Stimulated activated CD8-positive, alpha-beta memory T cell treated with anti-CD3 and anti-CD28 coated beads, Interleukin-12 subunit alpha, Interleukin-12 subunit beta, amount 100 ng/mL, for 24 hours (primary cell): ENCODE results near the gene RALY.
"Not testable (repeated sequence)": the region's sequence is repeated elsewhere in the genome, so short reads cannot be mapped to it uniquely, and the experiment has no call there.

Experiments
- DNase-seq: peaks from one replicate; pipeline ENCODE4 v3.0.0-alpha.2; 2020; ENCODE audit errors: extremely low read depth

Gene RALY

DNA sequence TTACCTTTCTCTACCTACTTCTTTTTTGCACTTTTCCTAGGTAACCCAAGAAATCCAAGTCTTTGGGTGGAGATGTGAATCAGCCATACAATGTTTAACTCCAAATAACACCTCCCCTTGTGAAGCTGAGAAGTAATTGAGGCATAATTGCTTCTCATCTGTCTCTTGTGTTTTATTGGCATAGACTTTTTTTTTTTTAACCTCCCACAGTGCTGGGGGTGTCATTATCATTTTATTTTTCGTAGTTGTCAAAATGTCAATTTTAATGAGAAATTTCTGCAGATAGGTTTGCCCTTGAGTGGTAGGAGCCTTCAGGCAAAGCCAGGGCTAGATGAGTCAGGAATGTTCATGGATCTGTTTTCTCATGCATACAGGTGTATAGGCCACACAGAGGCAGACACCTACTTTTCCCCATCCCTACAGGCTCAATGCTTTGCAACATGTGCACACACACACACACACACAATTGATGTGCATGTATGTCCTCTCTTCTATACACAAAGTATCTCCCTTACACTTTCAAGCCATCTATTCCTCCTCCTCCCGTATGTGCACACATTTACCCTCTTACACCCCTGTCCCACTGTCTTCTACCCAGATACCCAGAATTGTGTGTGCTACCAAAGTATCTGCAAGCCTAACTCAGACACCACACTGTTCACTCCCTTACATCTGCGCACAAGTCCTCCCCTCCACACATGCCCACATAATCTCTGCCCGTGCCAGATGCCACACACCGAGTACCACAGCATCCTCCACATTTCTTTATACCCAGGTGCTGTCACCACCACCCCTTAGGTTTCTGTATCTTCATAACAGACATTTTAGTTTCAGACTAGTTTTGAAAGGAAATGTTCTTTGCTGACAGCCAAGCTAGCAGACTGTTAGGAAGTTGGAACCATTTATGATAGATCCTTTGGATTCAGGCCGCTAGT, 22.0 kb downstream of the RALY start:
- no peak for DNase-seq

DNA sequence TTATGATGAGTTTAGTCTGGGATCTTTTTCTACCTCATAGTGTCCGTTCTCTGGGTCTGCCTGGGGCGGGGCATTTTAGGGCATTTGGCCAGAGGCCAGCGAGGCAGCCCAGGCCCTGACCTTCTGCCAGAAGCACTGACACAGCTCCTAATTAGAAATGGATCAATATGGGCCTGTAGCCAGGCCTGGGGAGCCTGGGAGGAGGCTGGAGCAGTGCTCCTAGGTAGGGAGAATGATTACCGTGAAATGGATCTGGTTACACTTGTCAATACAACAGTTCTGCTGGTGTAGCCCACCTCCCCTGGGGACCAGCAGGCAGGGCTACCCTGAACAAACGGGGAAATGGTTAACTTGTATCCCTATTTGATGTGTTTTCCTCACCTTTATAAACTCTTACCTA, 23.0 kb downstream of the RALY start:
- no peak for DNase-seq

DNA sequence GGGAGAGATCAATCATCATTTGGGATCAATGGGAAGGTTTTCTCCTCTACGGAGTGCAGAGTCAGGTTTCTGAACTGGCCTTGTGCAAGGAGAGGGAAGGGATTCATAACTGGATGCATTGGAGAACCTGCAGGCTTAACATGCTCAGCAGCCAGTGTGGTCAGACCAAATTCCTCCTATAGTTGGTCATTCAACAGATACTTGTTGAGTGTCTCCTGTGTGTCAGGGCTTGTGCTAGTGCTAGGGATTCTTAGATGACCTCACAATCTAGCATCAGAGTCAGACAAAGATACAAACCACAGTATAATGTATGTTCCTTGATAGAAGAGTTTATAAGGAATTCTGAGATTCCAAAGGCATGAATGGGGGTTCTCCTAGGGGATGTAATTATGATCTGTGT, 23.9 kb downstream of the RALY start:
- no peak for DNase-seq

DNA sequence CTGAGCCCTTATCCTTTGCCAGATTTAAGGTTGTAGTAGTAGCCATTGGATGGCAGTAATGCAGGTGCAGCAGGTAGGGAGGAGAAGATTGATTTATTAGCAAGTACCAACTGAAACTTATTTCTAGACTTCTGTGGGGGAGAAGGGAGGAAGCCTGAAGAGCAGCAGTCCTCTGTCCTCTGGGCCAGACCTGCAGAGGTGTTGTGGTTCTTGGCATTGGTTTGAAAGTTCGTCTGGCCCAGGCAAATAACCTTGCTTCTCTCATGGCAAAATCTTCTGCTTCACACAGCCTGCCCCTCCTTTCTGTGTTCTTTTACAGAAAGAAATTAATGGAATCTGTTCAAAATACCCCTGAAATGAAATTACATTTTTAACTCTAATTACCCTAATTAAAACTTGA, 24.5 kb downstream of the RALY start:
- no peak for DNase-seq

DNA sequence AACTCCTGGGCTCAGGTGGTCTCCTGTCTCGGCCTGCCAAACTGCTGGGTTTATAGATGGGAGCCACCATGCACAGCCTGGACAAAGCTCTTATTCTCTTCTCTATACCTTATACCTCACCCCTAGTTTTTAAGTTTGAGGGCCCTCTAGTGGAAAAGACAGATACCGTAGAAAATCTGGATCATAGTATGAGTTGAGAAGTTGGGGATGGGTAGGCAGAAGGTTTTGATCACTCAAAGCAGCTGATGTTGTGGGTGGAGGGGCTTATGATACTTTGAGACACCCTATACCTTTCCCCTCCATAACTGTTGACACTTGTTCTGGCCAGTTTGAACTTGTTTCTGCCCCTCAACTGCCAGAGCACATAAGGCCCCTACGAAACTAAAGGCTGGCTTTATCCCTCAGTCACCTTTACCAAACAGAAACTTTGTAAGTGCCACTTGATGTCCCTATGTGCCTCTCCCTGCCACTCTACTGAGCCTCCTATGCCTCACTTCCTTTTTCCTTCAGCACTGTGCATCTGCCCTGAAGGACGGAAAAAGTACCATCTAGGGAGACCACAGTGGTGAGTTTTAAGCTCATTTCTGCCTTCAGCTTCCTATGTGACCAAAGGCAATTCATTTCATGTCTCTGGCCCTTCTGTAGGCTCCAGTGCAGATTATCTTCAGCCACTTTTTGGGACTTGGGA, 28.6 kb downstream of the RALY start:
- DNase-seq = no peak

DNA sequence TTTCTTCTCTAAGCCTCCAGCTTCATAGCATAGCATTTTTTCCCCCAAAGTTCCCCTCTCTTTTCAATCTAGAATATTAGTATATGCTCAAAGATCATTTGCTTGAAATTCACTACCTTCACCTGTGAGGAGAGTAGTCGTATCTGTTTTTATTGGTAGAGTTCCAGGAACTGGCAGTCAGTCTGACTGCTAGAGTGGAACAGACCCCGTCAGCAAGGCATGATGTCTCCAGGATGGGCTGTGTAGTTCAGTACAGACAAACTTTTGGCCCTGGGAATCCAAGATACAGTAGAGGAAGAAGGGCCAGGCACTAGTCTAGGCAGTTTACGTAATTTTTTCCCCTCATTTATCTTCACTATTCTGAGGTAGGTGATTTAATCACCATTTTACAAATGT, 29.1 kb downstream of the RALY start:
- no peak for DNase-seq

DNA sequence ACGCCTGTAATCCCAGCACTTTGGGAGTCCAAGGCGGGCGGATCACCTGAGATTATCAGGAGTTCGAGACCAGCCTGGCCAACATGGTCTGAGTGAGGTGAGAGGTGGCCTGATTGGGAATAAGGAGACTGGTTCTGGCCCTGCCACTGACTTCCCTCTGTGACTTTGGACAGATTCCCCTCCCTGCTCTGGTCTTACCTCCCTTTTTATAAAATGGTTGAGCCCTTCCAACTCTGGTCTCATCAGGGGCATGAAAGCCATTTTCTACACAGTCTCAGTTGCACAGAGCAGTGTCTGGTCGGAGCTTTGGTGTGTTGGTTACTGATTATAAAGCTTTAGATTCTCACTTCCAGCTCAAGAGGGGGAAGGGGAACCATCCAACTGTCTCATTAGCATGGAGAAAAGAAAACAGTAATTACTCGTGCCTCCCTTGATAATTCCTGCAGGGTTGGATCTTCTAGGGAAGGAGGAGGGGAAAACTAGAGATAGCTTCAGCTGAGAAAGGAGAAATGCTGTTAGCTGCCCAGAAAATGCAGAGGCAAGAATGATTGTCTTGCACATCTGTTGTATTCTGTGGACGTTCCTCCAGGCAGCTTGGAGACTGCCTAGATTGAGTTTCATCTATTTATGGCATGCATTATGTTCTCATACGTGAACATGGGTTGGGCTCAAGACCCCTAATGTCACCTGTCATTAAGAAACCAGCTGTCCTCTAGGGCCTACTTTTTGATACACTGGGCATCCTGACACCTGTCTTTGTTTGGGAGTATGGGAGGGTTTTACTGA, 30.4 kb downstream of the RALY start:
- no peak for DNase-seq

DNA sequence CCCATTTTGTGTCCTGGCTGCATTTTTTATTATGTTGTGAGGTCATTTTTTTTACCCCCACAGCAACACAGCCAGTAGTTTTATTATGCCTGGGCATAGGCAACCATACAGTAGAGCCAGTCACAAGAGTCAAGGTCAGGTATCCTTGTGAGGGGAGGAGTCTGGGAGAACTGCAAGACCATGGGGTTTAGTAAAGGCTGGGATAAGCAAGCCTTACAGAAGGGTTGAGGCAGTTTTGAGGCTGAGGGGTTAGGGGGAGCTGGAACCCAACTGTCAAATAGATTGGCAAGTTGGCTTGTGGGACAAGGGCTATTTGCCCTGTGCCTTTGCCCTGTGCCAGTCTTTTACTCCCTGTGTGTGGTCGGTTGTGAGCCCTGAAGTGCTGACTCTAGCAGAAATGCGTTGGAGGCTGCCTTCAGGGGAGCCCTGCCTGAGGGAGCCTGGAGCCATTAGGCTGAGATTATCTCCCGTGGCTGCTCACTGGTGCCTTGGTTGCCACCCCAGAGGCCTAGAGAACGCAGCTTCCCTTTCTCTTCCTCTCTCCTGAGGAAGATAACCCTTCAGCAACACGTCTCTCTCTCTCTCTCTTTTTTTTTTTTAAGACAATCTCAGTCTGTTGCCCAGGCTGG, 31.1 kb downstream of the RALY start:
- no peak for DNase-seq

DNA sequence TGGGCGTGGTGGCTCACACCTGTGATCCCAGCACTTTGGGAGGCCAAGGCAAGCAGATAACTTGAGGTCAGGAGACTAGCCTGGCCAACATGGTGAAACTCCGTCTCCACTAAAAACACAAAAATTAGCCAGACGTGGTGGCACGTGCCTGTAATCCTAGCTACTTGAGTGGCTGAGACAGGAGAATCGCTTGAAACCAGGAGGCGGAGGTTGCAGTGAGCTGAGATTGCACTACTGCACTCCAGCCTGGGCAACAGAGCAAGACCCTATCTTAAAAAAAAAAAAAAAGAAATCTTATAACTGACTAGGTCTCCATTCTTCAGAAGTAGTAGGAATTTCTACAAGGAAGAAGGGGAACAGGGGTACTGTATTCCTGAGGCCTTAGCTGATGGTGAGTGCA, 34.3 kb downstream of the RALY start:
- not testable (repeated sequence) for DNase-seq

DNA sequence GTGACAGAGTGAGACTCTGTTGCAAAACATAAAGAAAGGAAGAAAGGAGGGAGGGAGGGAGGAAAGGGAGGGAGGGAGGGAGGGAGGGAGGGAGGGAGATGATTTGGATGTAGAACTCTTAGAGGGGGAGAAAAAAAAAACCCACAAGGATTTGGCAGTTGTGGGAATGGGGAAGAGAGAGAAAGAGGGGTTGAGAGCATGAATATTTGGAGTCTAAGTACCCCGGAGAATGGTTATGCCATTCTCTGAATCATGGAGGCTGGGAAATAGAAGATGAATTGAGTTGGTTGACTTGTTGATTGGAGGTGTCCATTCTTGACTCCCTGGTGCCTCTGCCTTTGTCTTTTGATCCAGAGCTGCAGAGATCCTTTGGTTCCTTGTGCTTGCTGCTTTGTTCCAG, 35.7 kb downstream of the RALY start:
- no peak for DNase-seq

DNA sequence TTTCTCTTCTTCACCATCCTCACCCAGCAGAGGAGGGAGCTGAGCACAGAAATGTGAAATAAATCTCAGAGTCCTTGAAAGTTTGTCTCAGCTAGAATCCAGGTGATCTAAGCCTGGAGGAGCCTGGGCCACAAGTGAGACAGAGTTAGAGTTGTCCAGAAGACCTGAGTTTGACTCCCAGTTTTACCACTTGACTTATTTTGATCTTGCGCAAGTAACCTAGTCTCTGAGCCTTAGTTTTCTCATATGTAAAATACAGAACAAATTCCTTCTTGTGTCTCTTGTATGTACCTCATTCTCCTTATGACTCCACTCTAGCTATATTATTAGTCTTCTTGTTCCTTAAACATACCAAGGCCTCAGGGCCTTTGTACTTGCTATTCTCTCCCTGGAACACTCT, 36.7 kb downstream of the RALY start:
- DNase-seq = no peak

DNA sequence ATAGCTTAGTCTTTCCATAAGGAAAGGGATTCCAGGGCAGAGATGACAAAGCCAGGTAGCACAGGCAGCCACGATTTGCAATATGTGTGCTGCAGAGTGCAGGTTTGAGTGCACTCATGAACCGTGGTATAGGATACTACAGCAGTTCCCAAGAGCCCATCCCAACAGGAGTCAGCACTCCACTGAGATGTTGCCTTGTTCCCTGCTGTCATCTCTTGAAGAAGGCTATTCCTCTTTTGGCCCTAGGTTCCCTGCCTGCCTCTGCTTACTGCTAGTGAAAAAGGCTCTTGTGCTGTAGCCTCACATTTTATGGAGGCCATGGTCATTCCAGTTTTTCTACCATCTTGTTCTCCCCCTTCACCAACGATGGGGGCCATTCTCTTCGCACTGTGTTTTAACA, 40.2 kb downstream of the RALY start:
- no peak for DNase-seq

DNA sequence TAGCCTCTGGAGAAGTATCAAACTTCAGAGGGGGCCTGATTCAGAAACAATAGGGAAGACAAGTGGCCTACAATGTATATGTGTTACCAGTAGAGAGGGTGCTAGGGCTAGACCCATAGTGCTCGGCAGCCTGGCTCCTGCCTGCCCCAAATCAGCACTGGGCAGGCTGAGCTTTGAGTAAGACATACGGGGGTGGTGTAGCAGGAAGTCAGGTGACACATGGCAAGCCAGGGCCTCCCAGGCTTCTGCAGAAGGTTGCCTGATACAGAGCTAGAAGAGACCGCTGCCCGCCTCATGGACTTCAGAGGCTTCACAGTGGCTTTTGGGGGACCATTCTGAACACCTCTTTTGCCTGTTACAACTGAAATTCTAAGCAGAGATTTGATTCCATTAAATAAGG, 43.4 kb downstream of the RALY start:
- peak; percentile 3 for DNase-seq

DNA sequence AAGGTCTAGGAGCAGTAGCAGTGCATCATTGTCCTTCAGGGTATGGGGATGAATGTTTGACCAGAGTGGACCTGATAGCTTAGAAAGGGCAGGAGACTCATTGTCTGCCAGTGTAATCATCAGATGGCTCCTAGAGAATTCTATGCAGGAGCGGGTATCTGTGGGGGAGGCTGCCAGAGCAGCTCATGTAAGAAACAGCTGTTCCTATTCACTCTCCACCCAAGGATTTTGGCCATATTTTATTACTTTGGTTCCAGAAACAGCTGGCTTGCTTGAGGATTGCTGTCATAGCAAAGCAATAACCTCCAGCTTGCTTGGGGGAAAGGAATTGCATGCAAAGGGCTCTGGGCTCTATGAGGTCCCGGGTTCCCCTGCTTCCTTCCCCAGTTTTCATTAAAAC, 44.1 kb downstream of the RALY start:
- no peak for DNase-seq

DNA sequence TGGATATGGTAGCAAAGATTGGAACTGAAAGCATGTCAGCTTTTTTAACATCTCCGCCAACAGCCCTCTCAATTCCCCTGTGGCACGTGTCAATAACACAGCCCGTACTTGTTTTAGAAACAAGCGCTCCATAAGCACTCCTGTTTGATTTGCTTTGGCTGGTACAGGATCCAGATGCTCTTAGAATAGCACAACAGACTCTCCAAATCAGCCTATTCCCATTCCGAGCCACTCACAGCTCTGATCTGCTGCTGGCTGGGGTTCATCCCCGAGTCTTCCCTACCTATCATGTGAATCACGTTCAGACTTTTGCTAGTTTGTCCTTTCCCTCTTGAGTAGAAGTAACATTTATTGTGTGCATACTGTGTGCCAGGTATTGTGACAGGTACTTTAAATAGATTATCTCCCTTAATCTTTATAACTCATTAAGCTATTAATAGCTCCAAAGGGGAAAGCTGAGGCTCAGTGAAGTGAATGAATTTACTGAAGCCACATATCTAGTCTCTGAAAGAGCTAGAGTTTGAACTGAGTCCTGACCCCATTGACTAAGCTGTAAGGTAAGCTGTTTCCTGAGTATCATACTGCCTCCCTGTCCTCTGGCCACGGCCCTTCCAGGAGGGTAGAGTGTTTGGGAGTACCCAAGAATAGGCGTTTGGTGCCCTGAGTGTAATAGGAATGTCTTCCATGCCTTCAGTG, 46.7 kb downstream of the RALY start:
- no peak for DNase-seq

DNA sequence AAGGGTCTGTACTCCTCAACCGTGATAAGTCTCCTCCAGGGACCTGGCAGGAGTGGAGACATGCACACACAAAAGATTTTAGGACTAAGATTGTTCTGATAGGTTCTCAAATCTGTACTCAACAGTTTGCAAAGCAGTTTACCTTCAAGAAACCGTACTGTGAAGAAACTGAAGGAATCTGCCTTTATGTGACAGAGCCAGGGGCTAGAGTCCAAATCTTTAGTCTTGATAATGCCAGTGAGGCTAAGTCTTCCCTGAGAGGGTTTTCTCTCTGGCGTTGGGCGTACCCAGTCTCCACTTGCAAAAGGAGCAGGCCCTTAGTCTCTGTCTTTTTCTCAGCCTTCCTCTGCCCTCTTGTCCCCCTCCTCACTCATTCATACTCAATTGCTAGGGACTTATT, 47.5 kb downstream of the RALY start:
- DNase-seq = no peak

DNA sequence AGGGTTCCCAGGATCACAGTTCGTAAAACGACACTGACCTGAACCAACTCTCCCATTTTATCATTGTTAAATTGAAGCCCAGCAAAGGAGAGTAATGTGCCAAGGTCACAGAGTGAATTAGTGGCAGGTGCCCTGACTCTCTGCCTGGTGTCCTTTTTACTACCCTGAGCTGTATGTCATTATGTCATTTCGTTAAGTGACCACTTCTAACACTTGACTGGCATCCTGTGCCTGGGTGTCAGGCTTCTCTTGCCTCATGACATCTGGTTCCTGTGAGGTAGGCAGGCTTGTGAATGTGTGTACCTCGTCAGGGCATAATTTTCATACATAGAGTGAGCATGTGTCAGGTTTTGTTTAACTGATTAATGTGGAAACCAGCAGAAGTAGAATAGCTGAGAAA, 48.6 kb downstream of the RALY start:
- DNase-seq = no peak

DNA sequence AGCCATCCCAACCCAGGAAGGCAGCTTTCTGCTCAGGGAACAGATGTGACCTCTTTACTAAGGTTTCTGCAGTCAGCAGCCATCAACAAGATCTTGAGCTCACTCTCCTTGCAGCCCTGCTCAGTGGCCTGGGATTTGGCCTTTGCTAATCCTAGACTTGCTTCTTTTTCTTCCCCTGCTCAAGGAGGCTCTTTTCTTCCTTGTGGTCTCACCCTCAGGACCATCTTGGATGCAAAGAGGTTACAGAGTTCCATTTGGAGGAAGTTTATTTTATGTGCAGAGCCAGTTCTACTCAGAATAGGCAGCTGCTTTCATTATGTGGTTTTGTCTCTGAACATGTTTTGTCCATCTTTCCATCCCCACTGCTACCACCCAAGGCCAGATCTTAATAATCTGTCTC, 49.3 kb downstream of the RALY start:
- DNase-seq = no peak

DNA sequence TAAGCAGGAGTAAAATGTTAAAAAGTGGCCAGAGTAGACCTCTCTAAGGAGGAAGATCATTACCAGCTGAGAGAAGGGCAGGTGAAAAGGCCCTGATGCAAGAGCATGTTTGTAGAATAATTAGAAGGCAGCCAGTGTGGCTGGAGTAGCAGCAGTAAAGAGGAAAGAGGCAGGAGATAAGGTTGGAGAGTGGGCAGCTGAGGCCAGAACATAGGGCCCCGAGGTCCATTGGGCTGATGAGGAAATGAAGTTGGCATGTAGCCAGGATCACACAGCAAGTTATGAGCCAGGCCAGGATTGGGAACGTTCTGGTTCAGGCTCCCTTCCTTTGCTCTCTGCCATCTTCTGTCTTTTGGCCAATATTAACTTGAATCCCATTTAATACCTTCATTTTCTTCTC, 51.6 kb downstream of the RALY start:
- DNase-seq = no peak

DNA sequence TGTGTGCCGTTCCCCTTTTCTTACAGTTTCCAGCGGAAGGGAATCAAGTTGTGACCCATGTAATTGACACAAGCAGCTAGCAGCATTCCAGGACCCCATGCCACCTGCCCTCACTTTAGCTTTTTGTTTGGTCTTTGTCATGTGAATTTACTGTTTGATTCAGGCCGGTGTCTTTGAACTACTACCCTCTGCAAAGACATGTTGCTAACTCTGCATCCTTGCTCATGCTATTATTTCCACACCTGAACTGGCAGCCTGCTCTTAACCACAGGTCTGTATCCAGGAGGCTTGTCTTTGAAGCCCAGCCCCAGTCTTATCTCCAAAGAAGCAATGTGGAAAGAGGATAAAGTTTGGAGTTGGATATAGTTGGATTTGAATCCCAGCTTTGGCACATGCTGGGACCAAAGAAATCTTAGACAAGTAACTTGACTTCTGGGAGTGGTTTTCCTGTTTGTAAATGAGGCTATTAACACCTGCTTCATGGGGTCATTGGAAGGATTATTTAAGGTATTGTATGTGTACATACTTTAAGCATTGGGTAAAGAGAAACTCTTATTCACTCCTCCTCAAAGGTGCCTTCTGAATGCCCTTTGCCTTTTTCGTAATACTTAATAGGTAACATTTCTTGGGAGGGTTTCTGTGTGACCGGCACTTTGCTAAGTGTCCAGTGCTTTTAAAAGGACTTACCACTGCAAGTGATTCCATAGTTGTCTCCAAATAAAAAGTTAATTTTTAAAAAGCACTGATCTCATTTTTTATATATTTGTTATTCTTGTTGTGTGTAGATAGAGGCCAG, 52.4 kb downstream of the RALY start:
- DNase-seq = no peak
